GM20431 (cell line): ENCODE measurements around the gene GPR34.
"Not testable (repeated sequence)": the region's sequence is repeated elsewhere in the genome, so short reads cannot be mapped to it uniquely, and the experiment has no call there.

ENCODE experiments used
- in situ Hi-C: fragments of 300-500 bp; cut with MseI, MboI; formaldehyde crosslinking; loops from one replicate; pipeline ENCODE4 v1.15.0; 2020; ENCODE audit warnings: low sequenced_read_pairs; ENCODE audit not compliant: unreplicated experiment

Gene GPR34

DNA sequence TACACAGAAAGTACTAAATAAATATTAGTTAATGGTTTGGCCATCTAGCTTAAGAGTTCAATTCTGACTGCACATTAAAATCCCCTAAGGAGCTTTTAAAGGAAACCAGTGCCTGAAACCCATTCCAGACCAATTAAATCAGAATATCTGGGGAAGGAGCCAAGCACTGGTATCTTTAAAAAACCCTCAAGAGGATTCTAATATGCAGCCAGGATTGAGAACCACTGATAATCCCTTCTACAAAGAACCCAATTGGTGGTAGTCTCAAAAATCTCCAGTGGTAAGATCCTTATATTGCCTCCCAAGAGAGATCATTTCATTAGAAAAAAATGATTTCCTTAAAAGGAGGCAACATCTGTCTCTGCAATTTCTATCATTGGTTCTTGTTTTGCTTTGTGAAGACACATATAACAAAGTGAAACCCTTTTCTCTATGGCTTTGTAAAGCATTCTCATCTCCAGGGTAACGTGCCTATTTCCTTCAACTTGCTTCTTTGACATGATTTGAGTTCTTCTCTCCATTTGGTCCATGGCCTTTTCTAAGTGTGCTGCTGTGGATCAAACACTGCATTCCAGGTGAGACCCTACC is 3.5 kb downstream of the GPR34 start:
- in situ Hi-C loops: no loop called here

DNA sequence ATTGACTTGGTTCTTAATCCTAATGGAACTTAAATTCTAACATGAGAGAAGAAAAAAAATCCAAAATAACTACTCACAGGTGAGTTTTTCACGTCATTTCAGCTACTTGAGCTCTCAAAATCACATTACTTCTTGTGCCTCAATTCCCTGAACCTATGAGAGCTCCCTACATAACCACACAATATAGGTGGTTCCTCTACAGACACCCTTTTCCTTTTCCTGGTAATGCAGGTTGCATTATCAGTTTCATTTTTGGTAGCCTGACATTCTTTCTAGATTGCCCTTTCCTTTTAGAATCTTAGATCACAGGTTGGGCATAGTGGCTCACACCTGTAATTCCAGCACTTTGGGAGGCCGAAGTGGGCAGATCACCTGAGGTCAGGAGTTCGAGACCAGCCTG is 4.3 kb downstream of the GPR34 start:
- in situ Hi-C loops: no loop called here

GRCh38 chrX:41695426-41695825 is 6.7 kb downstream of the GPR34 start:
- in situ Hi-C loops: no loop called here

GRCh38 chrX:41703574-41704029 is 14.8 kb downstream of the GPR34 start:
- in situ Hi-C loops: no loop called here

DNA sequence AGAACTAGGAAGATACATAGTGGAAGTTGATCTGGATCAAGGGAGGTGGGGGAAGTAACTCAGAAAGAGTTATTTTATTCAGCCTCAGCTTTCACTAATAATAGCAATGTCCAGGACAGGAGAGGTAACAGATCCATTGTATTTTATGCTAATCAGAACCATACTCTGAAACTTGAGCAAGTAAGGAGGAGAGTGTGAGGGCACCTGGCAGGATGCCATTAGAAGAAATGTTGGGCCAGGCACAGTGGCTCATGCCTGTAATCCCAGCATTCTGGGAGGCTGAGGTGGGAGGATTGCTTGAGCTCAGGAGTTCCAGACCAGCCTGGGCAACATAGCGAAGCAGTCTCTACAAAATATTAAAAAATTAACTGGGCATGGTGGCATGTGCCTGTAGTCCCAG is 16.3 kb downstream of the GPR34 start:
- in situ Hi-C loops: no loop called here

- in situ Hi-C loops: no loop called here
Measured at GRCh38 chrX:41705680-41706374, 17.1 kb downstream of the GPR34 start.

- in situ Hi-C loops: no loop called here
Measured at GRCh38 chrX:41707218-41707617, 18.4 kb downstream of the GPR34 start.

DNA sequence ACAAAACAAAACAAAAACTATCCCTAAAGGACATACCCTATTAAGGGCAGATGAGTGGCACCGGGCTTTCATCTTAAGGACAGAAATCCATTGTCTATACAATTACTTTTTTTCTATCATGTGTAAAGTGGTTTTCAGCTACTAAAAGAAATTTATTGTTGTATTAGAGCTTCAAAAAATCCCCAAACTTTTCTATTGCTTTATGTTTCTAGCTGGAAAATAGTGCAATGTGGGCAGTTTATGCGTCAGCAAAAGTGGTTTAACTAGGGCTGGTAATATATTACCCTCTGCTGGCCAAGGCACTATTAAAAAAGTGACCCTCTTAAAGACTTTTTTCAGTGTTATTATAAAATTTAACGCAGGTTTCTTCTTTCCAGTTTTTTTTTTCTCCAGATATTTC is 19.7 kb downstream of the GPR34 start:
- in situ Hi-C loops: no loop called here

DNA sequence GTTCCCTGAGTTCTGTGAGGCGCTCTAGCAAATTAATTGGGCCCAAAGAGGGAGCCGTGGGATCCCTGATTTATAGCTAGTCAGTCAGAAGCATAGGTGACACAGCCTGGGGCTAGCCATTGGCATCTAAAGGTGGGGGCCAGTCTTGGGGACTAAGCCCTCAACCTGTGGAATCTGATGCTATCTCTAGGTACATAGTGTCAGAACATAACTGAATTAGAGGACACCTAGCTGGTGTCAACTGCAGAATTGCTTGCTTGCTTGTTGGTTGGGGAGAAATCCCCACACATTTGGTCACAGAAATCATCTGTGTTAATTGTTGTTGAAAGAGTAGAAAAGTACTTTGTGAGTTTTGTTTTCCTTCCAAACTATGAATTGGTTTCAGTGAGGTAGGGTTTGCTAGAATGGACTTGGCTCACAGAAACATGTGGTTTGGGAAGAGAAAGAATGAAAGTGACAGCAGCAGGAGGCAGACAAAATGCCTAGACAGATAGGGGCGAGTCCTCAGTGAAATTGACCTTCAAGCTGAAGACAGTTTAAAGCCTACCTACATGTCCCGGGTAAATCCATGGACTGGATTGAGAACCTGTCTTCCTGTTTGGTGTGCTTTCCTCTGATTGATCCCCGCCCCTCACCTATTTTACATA is 22.4 kb downstream of the GPR34 start:
- in situ Hi-C loops: no loop called here

DNA sequence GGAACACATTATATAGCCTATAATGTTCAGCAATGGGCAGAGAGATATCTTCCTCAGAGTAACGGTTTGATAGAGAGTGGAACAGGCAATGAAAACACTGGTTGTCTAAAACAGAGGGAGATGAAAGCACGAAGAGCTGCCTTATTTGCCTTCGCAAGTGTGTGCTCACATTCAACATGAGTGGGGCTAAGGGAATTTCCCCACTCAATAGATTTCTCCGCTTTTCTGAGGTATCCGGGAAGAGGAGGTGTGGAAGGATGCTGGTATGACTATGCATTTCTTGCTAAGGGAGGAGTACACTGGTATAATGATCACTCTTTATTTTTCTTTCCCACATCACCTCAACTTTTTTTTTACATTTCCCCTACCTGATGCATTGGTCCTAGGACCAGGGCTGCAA is 27.4 kb downstream of the GPR34 start:
- in situ Hi-C loops: no loop called here

DNA sequence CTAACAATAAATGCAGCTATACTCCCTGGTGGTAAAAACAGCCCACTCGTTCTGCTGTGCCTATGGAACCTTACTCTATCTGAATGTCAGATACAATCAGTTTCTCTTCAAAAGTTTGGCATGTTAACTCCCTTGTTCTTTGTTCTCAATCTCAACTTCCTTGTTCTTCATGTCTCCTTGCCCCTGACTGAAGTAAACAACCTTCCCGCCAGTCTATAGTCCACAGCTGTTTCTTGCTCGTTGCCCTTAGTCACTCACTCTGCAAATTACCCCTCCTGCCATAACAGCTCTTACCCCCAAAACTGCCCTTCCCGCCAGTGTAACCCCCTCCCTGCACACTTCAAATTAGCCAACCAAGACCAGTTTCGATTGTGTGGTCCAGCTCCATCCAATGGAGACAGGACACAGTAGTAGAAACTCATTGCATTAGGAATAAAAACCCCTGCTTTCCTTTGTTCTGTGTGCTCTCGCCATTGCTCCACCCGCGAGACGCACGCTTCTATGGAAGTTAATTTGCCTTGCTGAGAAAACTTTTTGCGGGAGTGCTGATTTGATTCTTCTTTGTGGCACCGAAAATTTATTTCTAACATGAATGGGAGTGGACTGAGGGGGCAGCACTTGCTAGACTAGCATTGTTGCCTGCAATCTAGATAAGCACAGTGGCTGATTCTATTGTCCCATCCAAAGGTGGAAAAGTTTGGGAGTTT is 28.1 kb downstream of the GPR34 start:
- in situ Hi-C loops: no loop called here

- in situ Hi-C loops: no loop called here
Measured at GRCh38 chrX:41718481-41719235, 29.9 kb downstream of the GPR34 start.

GRCh38 chrX:41719610-41720009 is 30.8 kb downstream of the GPR34 start:
- in situ Hi-C loops: not testable (repeated sequence)

GRCh38 chrX:41720125-41720779 is 31.5 kb downstream of the GPR34 start:
- in situ Hi-C loops: no loop called here

DNA sequence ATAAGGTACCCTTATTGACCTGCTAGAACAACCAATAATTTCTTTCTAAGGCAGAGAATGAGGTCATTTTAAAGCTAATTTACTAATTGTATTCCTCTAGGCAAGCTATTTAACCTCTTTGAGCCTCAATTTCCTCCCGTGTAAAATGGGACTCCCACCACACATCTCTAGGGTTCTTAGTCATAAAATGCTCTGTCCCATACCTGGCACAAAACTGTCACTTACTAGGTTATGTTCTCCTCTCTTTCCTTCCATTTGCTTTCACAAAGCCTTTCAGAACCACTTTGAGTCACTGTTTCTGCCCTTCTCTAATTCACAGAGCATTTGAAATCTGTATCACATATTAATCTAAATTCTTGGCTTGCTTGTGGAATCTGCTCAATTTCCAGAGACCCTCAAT is 32.8 kb downstream of the GPR34 start:
- in situ Hi-C loops: no loop called here

- in situ Hi-C loops: no loop called here
Measured at GRCh38 chrX:41722214-41722613, 33.4 kb downstream of the GPR34 start.

- in situ Hi-C loops: no loop called here
Measured at GRCh38 chrX:41722816-41723618, 34.2 kb downstream of the GPR34 start.

DNA sequence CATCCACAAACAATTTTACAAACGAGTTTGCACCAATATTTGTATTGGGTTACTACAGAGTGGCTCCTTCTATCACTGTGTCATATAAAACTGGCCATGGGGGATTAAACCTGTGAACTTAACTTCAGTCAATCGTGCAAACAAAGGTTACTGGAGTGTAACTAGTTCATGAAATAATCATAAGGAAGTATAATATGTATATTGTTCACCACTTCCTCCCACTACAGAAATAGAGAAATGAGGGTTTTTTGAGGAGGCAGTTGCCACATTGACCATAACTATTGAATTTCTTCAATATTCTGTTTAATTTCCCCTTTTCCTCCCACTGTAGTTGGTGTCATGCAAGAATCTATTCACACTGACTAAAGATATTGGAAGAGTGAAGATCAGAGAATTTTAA is 35.1 kb downstream of the GPR34 start, which contains the start of gene GPR82:
GPR82 (plus strand) TSS at position 356 of the 400 bp plus-strand sequence. CDS start 2,846 bp downstream, outside the sequence.
- in situ Hi-C loops: no loop called here

- in situ Hi-C loops: loop anchor here (25.0 kb wide), 1 partner anchor 166 kb away; no protein-coding TSS in a partner anchor
Measured at GRCh38 chrX:41728125-41728524, 39.4 kb downstream of the GPR34 start.
